ENCODE measurements around the gene CTSL. TPM values are rescaled to one million over a fixed set of nuclear protein-coding genes. Genes with fewer than 3 reads are reported as not detected.

Gene CTSL
- polyA plus RNA-seq, 2 of the 4 experiments (the other 2 are of a cell fraction) = 725 to 902 TPM

- Histone ChIP-seq H3K4me3 (no peak overlapping the region), H3K9me3 (0 out of 3 replicates have a peak, but pooled peaks cover 4% of the 10 kb centered on the region), H3K27ac (no peak overlapping the region), H3K4me1 (peaks cover 5% of the 10 kb centered on the region; the same call in 1 of the 3 replicates), H3K4me2 (no peak overlapping the region)
- ChIA-PET POLR2A (no interaction called here), CTCF (interaction anchor here (0.6 to 2.7 kb wide), 4 partner anchors 11 to 344 kb away, joined by 3 to 12 read pairs (median 6); no protein-coding TSS in a partner anchor)
- no peak for TF ChIP-seq MAZ (IDR thresholded peaks at IDR 0.05; ENCODE audit: borderline replicate concordance, low read depth, low read length)
- no peak for TF ChIP-seq RAD21 (conservative IDR thresholded peaks at IDR 0.05 in 1 of 2, IDR thresholded peaks at IDR 0.05 in 1 of 2)
- no peak for TF ChIP-seq CBX2 (IDR thresholded peaks at IDR 0.05; ENCODE audit: borderline replicate concordance, low read depth)
- no peak for TF ChIP-seq E2F6 (IDR thresholded peaks at IDR 0.05; ENCODE audit: borderline replicate concordance, low read depth)
- TF ChIP-seq POLR2AphosphoS2 (conservative IDR thresholded peaks at IDR 0.05; ENCODE audit: low read length) = no peak
- TF ChIP-seq FOSB (CRISPR knock-in tag; IDR thresholded peaks at IDR 0.05) = no peak
- TF ChIP-seq EHF (CRISPR knock-in tag; IDR thresholded peaks at IDR 0.05) = no peak
- DNase-seq (ENCODE audit: low read depth in 1 of 2, low spot score in 1 of 2) (no peak), ATAC-seq (no peak), FAIRE-seq (no peak)
- WGBS (ENCODE audit: missing lambda C conversion rate) = 75% methylated on average over 1 of the region's 1 CpG
Observed at GRCh38 chr9:87695523-87695922, 30.4 kb upstream of the CTSL start.

GRCh38 chr9:87696641-87697040 is 29.3 kb upstream of the CTSL start:
- ATAC-seq (no peak), DNase-seq (ENCODE audit: low read depth in 1 of 2, low spot score in 1 of 2) (no peak), FAIRE-seq (no peak)
- CTCF ChIA-PET = interaction anchor here (1.5 to 3.0 kb wide), 2 partner anchors 12 to 116 kb away, joined by 6 to 14 read pairs; no protein-coding TSS in a partner anchor
- H3K4me3 ChIP-seq = no peak overlapping the region
- 94% methylated on average over 7 of the region's 7 CpGs for WGBS (ENCODE audit: missing lambda C conversion rate)
- H3K9me3 ChIP-seq = 0 out of 3 replicates have a peak, but pooled peaks cover 4% of the 10 kb centered on the region
- TF ChIP-seq HOXB5 (CRISPR knock-in tag; IDR thresholded peaks at IDR 0.05) (no peak), ZC3H11A (IDR thresholded peaks at IDR 0.05) (no peak), ELK1 (IDR thresholded peaks at IDR 0.05; ENCODE audit: low read depth, low read length) (no peak), RFX5 (IDR thresholded peaks at IDR 0.05) (no peak)
- no peak overlapping the region for H3K27ac ChIP-seq
- peaks cover 5% of the 10 kb centered on the region; the same call in 1 of the 3 replicates for H3K4me1 ChIP-seq
- H3K4me2 ChIP-seq = no peak overlapping the region
- POLR2A ChIA-PET = no interaction called here

GRCh38 chr9:87698069-87698809 is 27.7 kb upstream of the CTSL start:
- no peak overlapping the region for H3K4me3 ChIP-seq
- H3K9me3 ChIP-seq = 0 out of 3 replicates have a peak, but pooled peaks cover 1% of the 10 kb centered on the region
- ATAC-seq (no peak), FAIRE-seq (no peak), DNase-seq (ENCODE audit: low read depth in 1 of 2, low spot score in 1 of 2) (no peak)
- H3K4me1 ChIP-seq = peaks cover 13% of the 10 kb centered on the region; the same call in 2 of the 3 replicates
- TF ChIP-seq FOXS1 (CRISPR knock-in tag; IDR thresholded peaks at IDR 0.05) = no peak
- no peak for TF ChIP-seq BHLHE40 (IDR thresholded peaks at IDR 0.05; ENCODE audit: low read depth, low read length)
- TF ChIP-seq RAD21 (conservative IDR thresholded peaks at IDR 0.05 in 1 of 2, IDR thresholded peaks at IDR 0.05 in 1 of 2) = no peak
- no peak for TF ChIP-seq RARB (CRISPR knock-in tag; IDR thresholded peaks at IDR 0.05)
- TF ChIP-seq KDM5A (IDR thresholded peaks at IDR 0.05) = no peak
- TF ChIP-seq JUN (IDR thresholded peaks at IDR 0.05) = no peak
- TF ChIP-seq CBX2 (IDR thresholded peaks at IDR 0.05; ENCODE audit: borderline replicate concordance, low read depth) = no peak
- ChIA-PET CTCF (interaction anchor here (3.0 to 3.8 kb wide), 2 partner anchors 14 to 114 kb away, joined by 14 to 17 read pairs; no protein-coding TSS in a partner anchor), POLR2A (no interaction called here)
- WGBS (ENCODE audit: missing lambda C conversion rate) = 92% methylated on average over 7 of the region's 14 CpGs
- no peak overlapping the region for H3K27ac ChIP-seq
- H3K4me2 ChIP-seq = no peak overlapping the region

- Histone ChIP-seq H3K4me1 (peaks cover 28% of the 10 kb centered on the region), H3K9me3 (no peaks in the 10 kb centered on the region), H3K4me3 (no peak overlapping the region), H3K4me2 (no peak overlapping the region), H3K27ac (peak overlapping the region in 1 of 2 experiments; percentile 43; a peak in 1 of 6 replicates)
- ATAC-seq (no peak), FAIRE-seq (no peak), DNase-seq (ENCODE audit: low read depth in 1 of 2, low spot score in 1 of 2) (no peak)
- ChIA-PET CTCF (interaction anchor here (0.8 to 3.8 kb wide), 5 partner anchors 10 to 112 kb away, joined by 3 to 17 read pairs (median 5); partner anchors contain the start of gene CTSL), POLR2A (no interaction called here)
- WGBS (ENCODE audit: missing lambda C conversion rate) = 91% methylated on average over 4 of the region's 4 CpGs
- no peak for TF ChIP-seq CHD2 (IDR thresholded peaks at IDR 0.05; ENCODE audit: low read length, partially characterized antibody)
- no peak for TF ChIP-seq RFX5 (IDR thresholded peaks at IDR 0.05)
- no peak for TF ChIP-seq FOSL2 (IDR thresholded peaks at IDR 0.05)
- no peak for TF ChIP-seq FOSL2 (CRISPR knock-in tag; IDR thresholded peaks at IDR 0.05)
- no peak for TF ChIP-seq ATOH8 (CRISPR knock-in tag; IDR thresholded peaks at IDR 0.05; ENCODE audit: low read depth)
- TF ChIP-seq PBX3 (IDR thresholded peaks at IDR 0.05) = no peak
- no peak for TF ChIP-seq CHD4 (IDR thresholded peaks at IDR 0.05; ENCODE audit: borderline replicate concordance)
- no peak for TF ChIP-seq BCL3 (IDR thresholded peaks at IDR 0.05)
- no peak for TF ChIP-seq ZFP36 (IDR thresholded peaks at IDR 0.05; ENCODE audit: borderline replicate concordance, partially characterized antibody)
- no peak for TF ChIP-seq PHF8 (IDR thresholded peaks at IDR 0.05; ENCODE audit: borderline replicate concordance, low read depth)
Observed at GRCh38 chr9:87699835-87700234, 26.1 kb upstream of the CTSL start.
